CD4-positive, alpha-beta T cell treated with Interleukin-17A for 1 hour (primary cell): ENCODE data around the gene IGSF23.
"Not testable (repeated sequence)": the region's sequence is repeated elsewhere in the genome, so short reads cannot be mapped to it uniquely, and the experiment has no call there.

Experiments
- DNase-seq: peaks from one replicate; pipeline ENCODE4 v3.0.0-alpha.2; 2020

IGSF23 gene

DNA sequence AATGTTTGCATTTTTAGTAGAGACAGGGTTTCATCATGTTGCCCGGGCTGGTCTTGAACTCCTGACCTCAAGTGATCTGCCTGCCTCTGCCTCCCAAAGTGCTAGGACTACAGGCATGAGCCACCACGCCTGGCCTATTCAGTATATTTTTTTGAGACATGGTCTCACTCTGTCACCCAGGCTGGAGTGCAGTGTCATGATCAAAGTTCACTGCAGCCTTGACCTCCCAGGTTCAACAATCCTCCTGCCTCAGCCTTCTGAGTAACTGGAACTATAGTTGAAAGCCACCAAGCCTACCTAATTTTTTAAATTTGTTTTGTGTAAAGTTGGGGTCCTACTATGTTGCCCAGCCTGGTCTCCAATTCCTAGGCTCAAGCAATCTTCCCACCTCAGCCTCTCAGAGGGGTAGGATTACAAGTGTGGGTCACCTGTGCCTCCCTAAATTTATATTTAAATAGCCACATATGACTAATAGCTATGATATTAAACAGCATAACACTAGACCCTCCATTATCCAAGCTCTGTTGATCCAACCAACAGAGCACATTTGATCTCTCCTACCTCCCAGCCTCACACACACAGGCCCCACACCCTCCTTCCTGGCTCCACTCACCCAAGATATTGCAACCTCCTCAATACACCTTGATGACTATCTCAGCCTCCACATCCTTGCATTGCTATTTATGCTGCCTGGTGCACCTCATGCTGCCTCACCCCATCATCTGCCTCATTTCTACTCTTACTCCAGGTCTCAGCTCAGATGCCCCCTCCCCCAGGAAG is 55.8 kb downstream of the IGSF23 start:
- no peak for DNase-seq

DNA sequence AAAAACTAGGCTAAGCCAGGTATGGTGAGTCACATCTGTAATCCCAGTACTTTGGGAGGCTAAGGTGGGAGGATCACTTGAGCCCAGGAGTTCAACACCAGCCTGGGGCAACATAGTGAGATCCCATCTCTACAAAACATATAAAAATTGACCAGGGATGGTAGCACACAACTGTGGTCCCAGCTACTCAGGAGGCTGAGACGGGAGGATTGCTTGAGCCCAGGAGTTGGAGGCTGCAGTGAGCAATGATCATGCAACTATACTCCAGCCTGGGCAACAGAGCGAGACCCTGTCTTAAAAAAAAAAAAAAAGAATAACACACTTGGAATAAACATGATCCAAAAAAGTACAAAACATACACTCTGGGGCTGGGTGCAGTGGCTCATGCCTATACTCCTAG is 56.7 kb downstream of the IGSF23 start:
- DNase-seq = not testable (repeated sequence)

DNA sequence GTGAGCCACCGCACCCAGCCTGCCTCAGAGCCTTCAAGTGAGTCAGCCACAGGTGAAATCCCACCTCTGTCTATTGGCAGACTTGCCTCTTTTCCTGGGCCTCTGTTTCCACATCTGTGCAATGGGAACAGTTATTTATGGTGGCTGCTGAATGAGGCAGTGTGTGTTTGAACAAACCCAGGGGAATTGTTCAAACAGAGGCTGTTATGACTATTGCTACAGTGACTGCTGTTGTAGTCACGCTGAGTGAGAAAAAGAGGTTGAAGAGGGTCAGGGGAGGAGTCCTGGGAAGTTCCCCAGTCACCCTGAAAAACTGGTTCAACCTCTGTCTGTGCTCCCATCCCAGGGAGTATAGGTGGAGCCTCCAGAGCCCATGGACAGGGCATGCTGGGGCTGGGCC is 58.0 kb downstream of the IGSF23 start, which contains the start of gene CEACAM19:
Gene CEACAM19 (plus strand): TSS at position 83 of the 400 bp plus-strand sequence. CDS start 450 bp downstream, outside the sequence.
- no peak for DNase-seq

DNA sequence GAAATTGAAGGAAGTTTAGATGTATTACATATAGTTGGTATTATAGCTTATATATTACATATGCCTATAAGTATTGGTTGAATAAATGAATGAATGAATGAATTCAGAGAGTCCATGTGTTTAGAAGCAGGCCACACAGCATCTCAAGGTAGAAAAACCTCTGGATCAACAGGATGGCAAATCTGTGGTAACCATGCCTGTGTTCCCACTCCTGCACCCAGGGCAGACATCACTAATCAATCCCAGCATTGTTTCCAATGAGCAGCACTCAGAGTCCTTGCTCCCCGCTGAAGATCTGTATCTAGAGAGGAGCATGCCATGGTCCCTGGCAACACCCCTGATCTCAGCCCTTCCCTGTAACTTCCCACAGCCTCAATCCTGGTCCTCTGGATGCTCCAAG is 58.9 kb downstream of the IGSF23 start:
- DNase-seq = no peak

DNA sequence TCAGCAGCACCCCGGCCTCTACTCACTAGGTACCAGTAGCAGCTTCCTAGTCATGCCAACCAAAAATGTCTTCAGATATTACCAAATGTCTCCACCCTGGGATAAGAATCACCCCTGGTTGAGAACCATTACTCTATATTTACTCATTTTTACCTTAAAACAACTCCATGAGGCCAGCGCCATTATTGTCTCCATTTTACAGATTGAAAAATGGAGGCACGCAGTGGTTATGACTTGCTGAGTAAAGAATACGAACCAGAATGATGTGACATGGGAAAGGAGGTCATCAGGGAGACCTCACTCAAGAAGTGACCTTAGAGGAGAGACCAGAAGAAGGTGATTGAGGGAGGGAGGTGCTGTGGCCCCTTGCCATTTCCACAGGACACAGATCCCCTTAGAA is 60.1 kb downstream of the IGSF23 start:
- no peak for DNase-seq

DNA sequence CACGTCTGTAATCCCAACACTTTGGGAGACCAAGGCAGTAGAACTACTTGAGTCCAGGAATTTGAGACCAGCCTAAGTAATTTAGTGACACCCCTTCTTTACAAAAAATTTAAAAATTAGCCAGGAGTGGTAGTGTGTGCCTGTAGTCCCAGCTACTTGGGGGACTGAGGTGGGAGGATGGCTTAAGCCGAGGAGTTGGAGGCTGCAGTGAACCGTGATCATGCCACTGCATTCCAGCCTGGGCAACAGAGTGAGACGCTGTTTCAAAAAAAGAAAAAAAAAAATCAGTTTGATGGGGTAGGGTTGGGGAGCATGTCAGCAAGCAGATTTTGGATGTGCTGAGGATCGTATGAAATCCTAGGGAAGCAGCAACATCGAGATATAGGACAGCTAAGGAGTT is 62.2 kb downstream of the IGSF23 start:
- DNase-seq = no peak

DNA sequence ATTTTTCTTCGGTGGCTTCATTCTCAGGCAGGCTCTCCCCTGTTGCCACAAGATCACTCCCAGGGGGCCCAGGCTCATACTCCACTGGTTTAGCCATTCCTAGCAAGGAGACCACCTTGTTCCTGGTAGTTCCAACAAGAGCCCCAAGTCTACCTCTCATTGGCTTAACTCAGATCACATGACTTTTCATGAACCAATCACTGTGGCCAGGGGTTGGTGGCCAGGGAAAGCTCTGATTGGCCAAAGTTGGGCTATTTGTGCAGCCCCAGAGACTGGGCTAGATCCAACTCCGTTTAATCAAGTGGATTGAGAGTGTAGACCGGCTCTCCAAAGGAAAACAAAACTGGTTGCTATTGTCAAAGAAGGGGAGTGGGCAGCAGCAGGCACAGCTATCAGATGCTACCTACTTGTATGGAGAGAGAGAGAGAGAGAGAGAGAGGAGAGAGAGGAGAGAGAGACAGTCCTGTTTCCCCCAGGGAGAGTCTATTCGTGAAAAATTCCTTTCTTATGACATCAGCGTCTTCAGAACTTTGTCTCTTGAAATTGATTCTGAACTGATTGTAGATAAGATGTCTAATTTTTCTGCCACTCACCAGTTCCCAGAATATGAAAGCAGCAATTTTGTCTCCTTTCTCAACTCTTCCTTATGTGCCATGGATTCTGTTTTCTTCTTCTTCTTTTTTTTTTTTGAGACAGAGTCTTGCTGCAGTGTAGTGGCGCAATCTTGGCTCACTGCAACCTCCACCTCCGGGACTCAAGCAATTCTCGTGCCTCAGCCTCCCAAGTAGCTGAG is 63.9 kb downstream of the IGSF23 start:
- DNase-seq = no peak

DNA sequence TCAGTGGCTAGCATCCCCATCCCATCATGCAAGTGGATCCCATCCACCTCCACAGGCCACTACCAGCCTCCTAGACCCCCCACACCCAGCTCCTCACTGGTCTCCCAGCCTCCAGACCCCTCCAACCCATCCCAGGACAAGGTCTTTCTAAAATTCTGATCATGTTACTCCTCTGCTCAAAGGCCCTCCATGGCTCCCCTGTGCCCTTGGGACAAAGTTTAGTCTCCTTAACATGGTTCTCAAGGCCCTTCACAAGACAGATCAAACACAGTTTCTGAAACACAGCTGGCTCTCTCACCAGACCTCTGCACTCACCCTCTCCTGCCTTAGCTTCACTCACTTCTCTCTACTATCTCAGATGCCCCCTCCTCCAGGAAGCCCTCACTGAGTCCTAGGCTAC is 67.2 kb downstream of the IGSF23 start:
- no peak for DNase-seq

DNA sequence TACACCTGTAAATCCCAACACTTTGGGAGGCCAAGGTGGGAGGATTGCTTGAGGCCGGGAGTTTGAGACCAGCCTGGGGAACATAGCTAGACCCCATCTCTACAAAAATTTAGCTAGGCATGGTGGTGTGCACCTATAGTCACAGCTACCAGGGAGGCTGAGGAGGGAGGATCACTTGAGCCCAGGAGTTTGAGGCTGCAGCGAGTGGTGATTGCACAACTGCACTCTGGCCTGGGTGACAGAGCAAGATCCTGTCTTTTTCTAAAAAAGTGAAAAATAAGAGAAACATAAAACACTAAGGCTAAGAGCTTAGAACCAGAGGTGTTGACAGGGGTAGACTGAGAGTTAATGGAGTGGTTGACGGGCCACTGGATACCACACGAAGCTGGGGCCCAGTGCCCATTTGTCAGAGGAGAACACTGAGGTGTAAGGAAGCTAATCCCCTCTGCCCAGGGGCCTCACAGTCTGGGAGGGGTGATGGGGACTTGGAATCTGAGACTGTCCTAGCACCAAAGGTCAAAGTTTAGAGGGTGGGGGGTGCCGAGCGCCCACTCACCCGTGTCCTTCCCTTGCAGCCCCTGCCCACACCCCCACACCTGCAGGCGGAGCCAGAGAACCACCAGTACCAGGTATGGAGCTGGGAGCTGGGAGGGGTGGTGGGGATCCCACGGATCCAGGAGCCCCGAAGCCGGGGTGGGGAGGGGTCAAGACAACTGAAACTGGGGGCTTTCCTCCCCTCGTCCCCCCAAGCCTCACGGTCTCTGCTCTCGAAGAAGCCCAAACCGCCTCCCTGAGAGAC is 68.8 kb downstream of the IGSF23 start:
- no peak for DNase-seq

DNA sequence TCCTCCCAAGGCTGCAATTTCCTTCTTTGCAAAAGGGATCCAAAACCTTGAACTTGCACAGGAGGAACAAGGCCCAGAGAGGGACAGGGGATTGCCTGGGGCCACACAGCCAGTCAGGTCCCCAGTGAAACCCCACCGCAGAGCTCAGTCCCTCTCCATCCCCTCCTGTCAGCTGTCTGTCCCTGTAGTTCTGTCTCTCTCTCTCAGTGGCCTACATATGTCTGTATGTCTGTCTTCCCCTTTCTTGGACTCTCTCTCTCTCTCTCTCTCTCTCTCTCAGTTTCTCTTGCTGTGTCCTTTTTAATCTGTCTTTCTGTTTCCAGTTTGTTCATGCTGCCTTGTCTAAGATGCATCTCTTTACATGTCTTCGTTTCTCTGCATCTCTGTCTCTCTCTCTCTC is 69.4 kb downstream of the IGSF23 start:
- no peak for DNase-seq

DNA sequence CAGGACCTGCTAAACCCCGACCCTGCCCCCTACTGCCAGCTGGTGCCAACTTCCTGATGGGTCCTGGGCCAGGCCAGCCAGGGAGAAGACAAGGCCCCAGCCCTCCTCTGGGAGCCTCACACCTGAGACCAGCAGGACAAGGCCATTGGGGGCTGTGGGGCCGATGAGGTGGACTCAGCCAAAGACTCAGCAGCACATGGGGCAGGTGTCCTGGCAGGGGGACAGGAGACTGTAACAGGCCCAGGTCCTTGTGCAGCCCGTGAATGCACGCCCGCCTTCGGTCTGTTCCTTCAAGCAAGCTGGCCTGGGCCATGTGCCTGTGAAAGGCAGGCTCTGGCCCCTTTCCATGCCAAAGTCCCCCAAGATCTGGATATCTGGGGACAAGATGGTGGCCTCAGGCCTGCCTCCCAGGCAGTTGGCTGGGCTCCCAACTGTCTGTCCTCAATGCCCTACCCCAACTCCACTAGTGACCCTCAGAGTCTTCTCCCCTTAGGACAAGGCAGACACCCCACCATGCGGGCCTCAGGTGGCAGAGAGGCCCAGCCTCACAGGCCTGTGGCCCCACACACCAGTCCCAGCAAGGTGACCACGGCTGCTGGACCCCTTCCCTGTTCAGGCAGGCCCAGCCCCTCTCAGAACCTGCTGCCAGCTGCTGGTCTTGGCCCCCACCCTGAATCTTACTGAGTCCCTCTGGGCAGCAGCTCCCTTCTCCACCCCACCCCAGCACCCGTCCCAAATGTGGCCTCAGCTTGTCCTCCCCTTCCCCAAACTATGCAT is 70.3 kb downstream of the IGSF23 start:
- no peak for DNase-seq

DNA sequence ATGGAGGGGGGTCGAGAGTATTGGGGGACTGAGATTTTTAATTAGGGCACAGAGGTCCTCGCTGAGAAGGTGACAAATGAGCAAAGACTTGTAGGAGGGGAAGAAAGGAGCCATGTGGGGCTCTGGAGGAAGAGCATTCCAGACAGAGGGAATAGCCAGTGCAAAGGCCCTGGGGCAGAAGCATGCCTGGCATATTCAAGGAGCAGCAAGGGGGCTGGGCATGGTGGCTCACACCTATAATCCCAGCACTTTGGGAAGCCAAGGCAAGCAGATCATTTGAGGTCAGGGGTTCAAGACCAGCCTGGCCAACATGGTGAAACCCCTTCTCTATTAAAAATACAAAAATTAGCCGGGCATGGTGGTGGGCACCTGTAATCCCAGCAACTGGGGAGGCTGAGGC is 71.0 kb downstream of the IGSF23 start:
- DNase-seq = not testable (repeated sequence)

DNA sequence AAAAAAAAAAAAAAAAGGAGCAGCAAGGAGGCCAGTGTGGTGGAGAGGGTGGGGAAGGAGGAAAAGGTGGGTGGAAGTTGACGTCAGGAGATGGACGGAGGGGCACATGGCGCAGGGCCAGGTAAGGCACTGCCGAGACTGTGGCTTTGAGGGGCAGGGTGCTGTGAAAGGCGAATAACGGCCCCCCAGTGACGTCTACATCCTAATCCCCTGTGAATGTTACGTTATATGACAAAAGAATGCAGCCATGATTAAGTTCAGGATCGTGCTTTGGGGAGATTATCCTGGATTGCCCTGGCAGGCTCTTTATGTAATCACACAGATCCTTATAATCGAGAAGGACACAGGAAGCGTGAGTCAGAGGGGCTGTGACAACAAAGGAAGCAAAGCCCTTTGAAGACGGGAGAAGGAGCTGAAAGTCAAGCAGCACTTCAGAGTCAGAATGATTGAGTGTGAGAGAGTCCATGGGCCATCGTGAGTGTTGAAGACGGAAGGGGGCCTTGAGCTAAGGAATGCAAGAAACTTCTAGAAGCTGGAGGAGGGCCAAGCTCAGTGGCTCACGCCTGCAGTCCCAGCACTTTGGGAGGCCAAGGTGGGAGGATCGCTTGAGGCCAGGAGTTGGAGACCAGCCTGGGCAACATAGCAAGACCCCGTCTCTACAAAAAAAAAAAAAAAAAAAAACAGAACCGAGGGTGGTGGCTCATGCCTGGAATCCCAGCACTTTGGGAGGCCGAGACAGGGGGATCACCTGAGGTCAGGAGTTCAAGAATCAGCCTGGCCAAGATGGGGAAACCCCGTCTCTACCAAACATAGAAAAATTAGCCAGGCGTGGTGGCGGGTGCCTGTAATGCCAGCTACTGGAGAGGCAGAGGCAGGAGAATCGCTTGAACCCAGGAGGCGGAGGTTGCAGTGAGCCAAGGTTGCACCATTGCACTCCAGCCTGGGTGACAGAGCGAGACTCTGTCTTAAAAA is 71.8 kb downstream of the IGSF23 start:
- DNase-seq = no peak

DNA sequence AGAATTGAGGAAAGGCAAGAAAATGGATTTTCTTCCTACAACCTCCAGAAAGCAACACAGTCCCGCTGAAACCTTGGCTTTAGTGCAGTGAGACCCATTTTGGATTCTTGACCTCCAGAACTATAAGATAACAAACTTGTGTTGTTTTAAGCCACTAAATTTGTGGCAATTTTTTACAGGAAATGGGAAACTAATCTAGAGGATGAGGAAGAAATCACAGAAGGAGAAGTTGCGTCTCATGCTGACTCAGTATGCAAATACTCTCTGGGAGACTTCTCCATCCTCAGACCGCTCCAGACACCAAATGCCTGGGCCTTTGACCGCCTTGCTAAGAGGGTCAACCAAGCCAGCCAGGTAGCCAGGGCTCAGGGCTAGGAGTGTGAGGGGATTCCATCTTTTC is 72.5 kb downstream of the IGSF23 start:
- DNase-seq = no peak
